GM12864 (cell line): ENCODE data around the gene SLC22A23.

Experiments used
- DNase-seq: peaks from one replicate; pipeline ENCODE4 v3.0.0-alpha.2; 2011; ENCODE audit warnings: low read depth
- H3K4me3 ChIP-seq: 2 replicates; pipeline ENCODE4 v1.5.1; 2011; ENCODE audit warnings: mild to moderate bottlenecking, low read depth, low read length, control low read depth
- CTCF ChIP-seq: IDR thresholded peaks from 2 replicates; pipeline ENCODE4 v1.5.1; 2011; ENCODE audit warnings: low read depth, mild to moderate bottlenecking, moderate library complexity, low read length, control low read depth, inconsistent platforms; ENCODE audit errors: missing control alignments

Gene SLC22A23

GRCh38 chr6:3473773-3474172 is 16.9 kb upstream of the SLC22A23 start:
- no peak for DNase-seq
- H3K4me3 ChIP-seq, result no peak overlapping the region
- TF ChIP-seq CTCF, result no peak

GRCh38 chr6:3471711-3472110 is 14.9 kb upstream of the SLC22A23 start:
- DNase-seq, result no peak
- TF ChIP-seq CTCF, result no peak
- H3K4me3 ChIP-seq, result no peak overlapping the region

DNA sequence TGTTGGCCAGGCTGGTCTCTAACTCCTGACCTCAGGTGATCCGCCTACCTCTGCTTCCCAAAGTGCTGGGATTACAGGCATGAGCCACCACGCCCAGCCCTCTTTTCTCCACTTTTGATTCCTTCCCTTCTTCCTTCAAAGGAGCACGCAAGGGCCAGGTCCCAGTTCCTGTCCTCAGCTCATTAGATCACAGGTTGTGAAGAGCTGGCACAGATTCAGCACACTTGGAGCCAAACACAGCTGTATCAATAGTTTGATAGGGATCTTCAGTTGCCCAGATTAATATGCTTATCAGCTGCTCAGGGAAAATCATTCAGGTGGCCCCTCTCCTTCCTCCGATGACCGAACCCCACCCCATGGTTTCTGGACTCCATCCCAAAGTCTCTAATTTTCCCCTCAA is 14.4 kb upstream of the SLC22A23 start:
- no peak for DNase-seq
- H3K4me3 ChIP-seq, result no peak overlapping the region
- no peak for TF ChIP-seq CTCF

- DNase-seq, result no peak
- no peak overlapping the region for H3K4me3 ChIP-seq
- no peak for TF ChIP-seq CTCF
Measured at GRCh38 chr6:3468585-3468984, 11.7 kb upstream of the SLC22A23 start.

- DNase-seq, result no peak
- no peak for TF ChIP-seq CTCF
- no peak overlapping the region for H3K4me3 ChIP-seq
Measured at GRCh38 chr6:3467996-3468395, 11.1 kb upstream of the SLC22A23 start.

GRCh38 chr6:3466488-3467219 is 9.8 kb upstream of the SLC22A23 start:
- DNase-seq, result no peak
- TF ChIP-seq CTCF, result no peak
- no peak overlapping the region for H3K4me3 ChIP-seq

GRCh38 chr6:3460253-3460652 is 3.4 kb upstream of the SLC22A23 start:
- TF ChIP-seq CTCF, result no peak
- DNase-seq, result no peak
- no peak overlapping the region for H3K4me3 ChIP-seq
